Measurements from ENCODE around the gene CHRM1.

DNA sequence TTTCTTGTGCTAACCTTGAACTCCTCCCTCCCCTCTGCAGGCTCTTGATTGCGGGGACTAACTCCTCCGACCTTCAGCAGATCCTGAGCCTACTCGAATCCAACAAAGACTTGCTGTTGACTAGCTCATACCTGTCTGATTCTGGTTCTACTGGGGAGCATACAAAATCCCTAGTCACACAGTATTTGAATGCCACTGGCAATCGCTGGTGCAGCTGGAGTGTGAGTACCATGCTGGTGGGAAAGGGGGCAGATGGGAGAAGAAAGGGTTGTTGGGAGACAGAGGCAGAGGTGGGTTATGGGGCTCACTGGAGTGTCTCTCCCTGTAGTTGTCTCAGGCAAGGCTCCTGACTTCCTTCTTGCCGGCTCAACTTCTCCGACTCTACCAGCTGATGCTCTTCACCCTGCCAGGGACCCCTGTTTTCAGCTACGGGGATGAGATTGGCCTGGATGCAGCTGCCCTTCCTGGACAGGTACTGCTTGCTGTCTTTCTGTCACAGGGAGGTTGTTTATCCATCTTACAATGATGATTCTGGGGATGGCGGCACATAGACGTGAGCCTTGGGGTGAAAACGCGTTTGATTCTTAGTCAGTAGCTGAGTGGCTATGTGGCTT, 35.9 kb downstream of the CHRM1 start:
- no peak for TF ChIP-seq TAF1 (IDR thresholded peaks at IDR 0.05; ENCODE audit: low read depth)
- no peak for TF ChIP-seq EP300 (IDR thresholded peaks at IDR 0.05; ENCODE audit: borderline replicate concordance)
- no peak for TF ChIP-seq CREB1 (IDR thresholded peaks at IDR 0.05; ENCODE audit: low read depth)
- no peak for TF ChIP-seq CEBPB (IDR thresholded peaks at IDR 0.05)
- TF ChIP-seq TCF12 (IDR thresholded peaks at IDR 0.05; ENCODE audit: low read depth), result no peak
- no peak for TF ChIP-seq EGR1 (IDR thresholded peaks at IDR 0.05)
